ENCODE results near the gene MND1. TPM values are rescaled to one million over a fixed set of nuclear protein-coding genes. Genes with fewer than 3 reads are reported as not detected.

Gene MND1, protein sequence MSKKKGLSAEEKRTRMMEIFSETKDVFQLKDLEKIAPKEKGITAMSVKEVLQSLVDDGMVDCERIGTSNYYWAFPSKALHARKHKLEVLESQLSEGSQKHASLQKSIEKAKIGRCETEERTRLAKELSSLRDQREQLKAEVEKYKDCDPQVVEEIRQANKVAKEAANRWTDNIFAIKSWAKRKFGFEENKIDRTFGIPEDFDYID
- total RNA-seq, result not detected
- total RNA-seq, result 0 to 0.12 reads per million in 2 donors

DNA sequence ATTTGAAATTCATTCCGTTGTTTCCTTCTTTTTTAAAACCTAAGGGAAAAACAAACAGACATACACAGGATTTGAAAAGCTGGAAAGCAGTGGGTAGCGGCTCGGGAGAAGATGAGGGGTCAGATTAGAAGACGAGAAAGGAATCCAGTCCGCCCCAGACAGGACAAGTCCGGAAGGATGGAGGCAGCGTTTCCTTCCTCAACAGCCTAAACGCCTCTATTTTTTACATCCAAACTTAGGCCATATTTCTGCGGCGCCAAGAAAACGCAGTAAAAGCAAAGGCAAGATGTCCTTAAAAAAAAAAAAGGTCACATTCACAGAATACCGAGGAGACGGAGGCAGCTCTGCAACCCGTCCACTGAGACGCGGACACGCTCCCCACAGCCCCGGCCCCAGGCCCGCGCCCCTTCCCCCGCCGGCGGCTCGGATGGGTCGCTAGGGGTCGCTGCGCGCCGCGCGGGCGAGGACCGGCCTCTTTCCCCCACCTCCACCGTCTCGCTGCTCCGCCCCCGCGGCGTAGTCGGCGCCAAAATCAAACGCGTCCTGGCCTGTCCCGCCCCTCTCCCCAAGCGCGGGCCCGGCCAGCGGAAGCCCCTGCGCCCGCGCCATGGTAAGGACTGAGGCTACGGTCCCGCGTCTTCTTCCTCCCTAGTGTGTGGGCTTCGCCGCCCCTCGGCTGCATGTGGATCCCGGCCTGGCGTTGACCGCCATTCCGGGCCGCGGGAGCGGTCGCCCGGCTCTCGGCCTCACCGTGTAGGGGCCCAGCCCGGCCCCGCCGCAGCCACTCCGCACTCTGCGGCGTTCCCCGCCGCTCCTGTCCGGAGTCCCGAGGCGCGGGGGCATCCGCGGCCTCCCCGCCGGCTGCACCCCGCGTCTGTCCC is at the start of gene MND1:
Gene MND1 (plus strand): TSS at position 558 of the 881 bp plus-strand sequence. CDS start 50 bp downstream, at position 608.
- Mint-ChIP-seq H3K4me1 (peaks cover 26% of the 10 kb centered on the region), H3K36me3 (ENCODE audit: low read depth) (peaks cover 8% of the 10 kb centered on the region), H3K27ac (peak within 1 kb of the TSS; percentile 16), H3K4me3 (peak within 1 kb of the TSS; percentile 95), H3K27me3 (peaks cover 29% of the 10 kb centered on the region)
- no peaks in the 10 kb centered on the region for H3K9me3 ChIP-seq (ENCODE audit: control insufficient read depth, low read length, poor library complexity, severe bottlenecking)
- ATAC-seq, result peak; percentile 95
- peak; percentile 86 to 89 (median 89) for DNase-seq

DNA sequence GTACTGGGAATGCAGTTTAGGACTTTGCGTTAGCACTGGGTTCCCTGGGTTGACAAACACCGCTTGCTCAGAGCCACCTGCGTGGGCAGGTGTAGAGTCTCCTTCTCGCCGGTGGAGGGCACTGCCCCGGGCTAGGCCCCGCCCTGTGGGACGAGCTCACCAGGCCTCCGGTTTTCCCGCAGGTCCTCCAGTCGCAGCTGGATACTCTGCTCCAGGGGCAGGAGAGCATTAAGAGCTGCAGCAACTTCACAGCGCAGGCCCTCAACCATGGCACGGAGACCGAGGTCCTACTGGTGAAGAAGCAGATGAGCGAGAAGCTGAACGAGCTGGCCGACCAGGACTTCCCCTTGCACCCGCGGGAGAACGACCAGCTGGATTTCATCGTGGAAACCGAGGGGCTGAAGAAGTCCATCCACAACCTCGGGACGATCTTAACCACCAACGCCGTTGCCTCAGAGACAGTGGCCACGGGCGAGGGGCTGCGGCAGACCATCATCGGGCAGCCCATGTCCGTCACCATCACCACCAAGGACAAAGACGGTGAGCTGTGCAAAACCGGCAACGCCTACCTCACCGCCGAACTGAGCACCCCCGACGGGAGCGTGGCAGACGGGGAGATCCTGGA is 49.2 kb upstream of the MND1 start:
- Mint-ChIP-seq H3K4me3 (no peak overlapping the region), H3K4me1 (peaks cover 3% of the 10 kb centered on the region), H3K27me3 (no peaks in the 10 kb centered on the region), H3K36me3 (ENCODE audit: low read depth) (peaks cover 4% of the 10 kb centered on the region), H3K27ac (no peak overlapping the region)
- no peak for DNase-seq
- no peaks in the 10 kb centered on the region for H3K9me3 ChIP-seq (ENCODE audit: control insufficient read depth, low read length, poor library complexity, severe bottlenecking)
- ATAC-seq, result no peak

DNA sequence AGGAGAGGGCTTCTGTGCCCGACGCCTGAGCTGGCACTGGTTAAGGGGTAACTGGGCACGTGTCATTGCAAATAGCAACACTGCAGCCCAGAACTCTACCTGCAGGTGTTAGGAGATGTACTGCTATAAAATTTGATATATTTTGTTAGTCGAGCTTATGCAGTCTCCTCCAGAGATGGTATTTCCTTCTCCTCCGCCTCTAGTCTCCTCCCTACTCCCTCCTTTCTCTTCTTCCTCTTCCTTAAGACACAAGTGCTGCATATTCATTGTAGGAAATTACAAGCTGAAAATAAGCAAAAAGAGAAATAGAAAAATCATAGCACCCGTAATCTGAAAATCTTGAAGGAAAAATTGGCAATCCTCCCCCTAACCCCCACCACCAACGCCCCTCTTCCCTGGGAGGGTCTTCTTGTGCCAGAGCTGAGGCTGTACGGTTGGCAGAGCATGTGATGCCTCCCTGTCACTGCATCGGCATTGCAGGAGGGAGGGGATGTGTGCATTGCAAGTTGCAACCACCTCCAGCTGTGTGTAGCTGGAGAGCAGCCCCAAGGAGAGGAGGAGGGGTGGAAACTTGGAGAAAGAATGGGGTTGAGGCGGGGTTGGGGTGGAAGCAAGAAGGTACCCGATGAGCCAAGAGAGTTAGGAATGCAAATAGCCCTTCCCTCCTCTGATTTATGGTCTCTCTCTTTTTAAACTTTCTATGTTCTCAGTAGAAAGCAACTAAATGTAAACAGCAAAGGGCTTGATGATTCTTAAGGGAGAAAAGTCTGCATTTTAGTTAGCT is 48.3 kb upstream of the MND1 start:
- H3K4me1 Mint-ChIP-seq, result peaks cover 3% of the 10 kb centered on the region
- no peaks in the 10 kb centered on the region for H3K9me3 ChIP-seq (ENCODE audit: control insufficient read depth, low read length, poor library complexity, severe bottlenecking)
- H3K27ac Mint-ChIP-seq, result no peak overlapping the region
- peaks cover 4% of the 10 kb centered on the region for H3K36me3 Mint-ChIP-seq (ENCODE audit: low read depth)
- no peaks in the 10 kb centered on the region for H3K27me3 Mint-ChIP-seq
- H3K4me3 Mint-ChIP-seq, result no peak overlapping the region
- DNase-seq (no peak), ATAC-seq (no peak)

DNA sequence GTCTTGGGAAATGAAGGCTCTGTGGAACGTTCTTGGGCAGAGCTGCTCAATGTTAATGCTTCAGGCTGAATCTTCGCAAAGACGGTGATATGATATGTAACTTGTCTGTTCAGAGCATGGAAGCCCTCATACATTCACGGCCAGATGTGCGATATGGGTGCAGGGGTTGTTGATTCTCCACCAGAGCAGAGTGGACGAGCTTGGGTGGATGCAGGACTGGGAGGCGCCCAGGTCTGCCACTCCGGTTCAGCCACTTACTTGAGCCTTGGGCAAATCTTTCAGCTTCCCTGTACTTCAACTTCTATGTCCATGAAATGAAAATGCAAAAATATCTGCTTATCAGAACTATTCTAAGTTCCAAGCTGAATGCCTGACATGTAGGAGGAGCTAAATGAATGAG is 47.4 kb upstream of the MND1 start:
- H3K4me1 Mint-ChIP-seq, result peaks cover 3% of the 10 kb centered on the region
- ATAC-seq (no peak), DNase-seq (no peak)
- H3K36me3 Mint-ChIP-seq (ENCODE audit: low read depth), result peaks cover 4% of the 10 kb centered on the region
- no peak overlapping the region for H3K4me3 Mint-ChIP-seq
- H3K9me3 ChIP-seq (ENCODE audit: control insufficient read depth, low read length, poor library complexity, severe bottlenecking), result no peaks in the 10 kb centered on the region
- no peak overlapping the region for H3K27ac Mint-ChIP-seq
- H3K27me3 Mint-ChIP-seq, result no peaks in the 10 kb centered on the region

DNA sequence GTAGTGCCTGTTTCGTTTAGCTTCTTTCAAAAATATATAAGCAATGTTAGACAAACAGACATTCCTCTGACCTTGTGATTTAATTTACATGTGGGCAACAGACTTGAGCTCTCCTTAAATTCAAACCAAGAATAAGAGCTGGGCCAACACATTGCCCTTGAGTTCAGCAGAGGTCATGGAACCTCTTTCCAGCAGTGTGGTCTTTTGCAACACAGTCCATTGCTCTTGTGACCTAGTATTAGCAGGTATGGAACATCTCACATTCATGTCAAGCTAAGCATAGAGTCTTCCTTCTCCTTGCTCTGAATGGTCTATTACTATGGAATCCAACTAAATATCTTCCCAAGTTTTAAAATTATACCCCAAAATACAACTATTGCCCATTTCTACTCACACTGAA is 33.7 kb upstream of the MND1 start:
- no peaks in the 10 kb centered on the region for H3K27me3 Mint-ChIP-seq
- H3K36me3 Mint-ChIP-seq (ENCODE audit: low read depth), result peaks cover 4% of the 10 kb centered on the region
- H3K9me3 ChIP-seq (ENCODE audit: control insufficient read depth, low read length, poor library complexity, severe bottlenecking), result no peaks in the 10 kb centered on the region
- ATAC-seq (no peak), DNase-seq (no peak)
- H3K4me1 Mint-ChIP-seq, result no peaks in the 10 kb centered on the region
- H3K4me3 Mint-ChIP-seq, result no peak overlapping the region
- peak overlapping the region; percentile 32 for H3K27ac Mint-ChIP-seq

DNA sequence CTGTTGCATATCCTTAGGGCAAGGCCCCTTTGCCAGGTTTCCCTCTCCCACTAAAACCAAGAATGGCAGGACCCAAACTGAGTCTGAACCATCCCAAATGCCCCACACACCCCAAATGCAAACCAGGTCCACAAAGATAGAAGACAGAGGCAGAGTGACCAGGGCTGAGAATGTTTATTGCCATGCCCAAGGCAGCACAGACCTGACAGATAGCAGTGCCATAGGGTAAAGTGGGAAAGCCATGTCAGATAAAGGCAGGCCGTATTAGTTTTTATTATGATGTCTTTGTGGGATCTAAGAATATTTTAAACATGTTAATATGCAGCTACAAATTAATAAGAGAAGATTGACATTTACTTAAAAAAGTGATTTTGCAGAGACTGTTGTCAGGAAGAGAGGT is 29.6 kb upstream of the MND1 start:
- Mint-ChIP-seq H3K27ac (no peak overlapping the region), H3K36me3 (ENCODE audit: low read depth) (peaks cover under 1% of the 10 kb centered on the region), H3K27me3 (no peaks in the 10 kb centered on the region), H3K4me1 (no peaks in the 10 kb centered on the region), H3K4me3 (no peak overlapping the region)
- ATAC-seq (no peak), DNase-seq (no peak)
- H3K9me3 ChIP-seq (ENCODE audit: control insufficient read depth, low read length, poor library complexity, severe bottlenecking), result no peaks in the 10 kb centered on the region

DNA sequence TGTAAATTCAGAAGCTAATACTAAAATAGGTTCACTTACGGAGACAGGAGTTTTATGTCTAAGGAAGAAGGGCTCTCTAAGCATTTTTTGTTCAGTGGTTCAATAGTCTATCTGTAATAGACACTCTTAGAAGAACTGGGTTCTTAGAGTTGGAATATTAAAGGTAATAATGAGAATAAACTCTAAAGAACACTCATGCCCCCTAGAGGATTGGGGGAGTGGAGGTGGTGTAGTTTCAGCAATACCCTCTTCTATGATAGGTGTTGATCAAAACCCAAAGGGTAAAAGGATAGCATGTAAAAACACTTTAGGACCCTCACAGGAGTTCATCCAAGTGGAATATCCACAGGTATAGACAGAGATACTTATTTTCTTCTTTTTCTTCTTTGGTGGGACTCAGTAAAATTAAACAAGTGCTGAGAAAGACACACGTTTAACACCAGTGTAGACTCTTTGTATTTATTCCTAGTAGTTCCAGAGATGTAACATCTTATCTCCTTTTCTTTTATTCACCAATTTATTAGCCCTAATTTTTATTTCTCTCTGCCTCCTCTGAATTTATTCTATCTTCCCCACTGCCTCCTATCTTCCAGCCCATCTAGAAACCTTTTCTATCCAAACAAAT is 25.7 kb upstream of the MND1 start:
- Mint-ChIP-seq H3K27ac (no peak overlapping the region), H3K27me3 (no peaks in the 10 kb centered on the region), H3K36me3 (ENCODE audit: low read depth) (peaks cover 3% of the 10 kb centered on the region), H3K4me3 (no peak overlapping the region), H3K4me1 (no peaks in the 10 kb centered on the region)
- ATAC-seq (peak; percentile 65), DNase-seq (no peak)
- H3K9me3 ChIP-seq (ENCODE audit: control insufficient read depth, low read length, poor library complexity, severe bottlenecking), result no peaks in the 10 kb centered on the region

DNA sequence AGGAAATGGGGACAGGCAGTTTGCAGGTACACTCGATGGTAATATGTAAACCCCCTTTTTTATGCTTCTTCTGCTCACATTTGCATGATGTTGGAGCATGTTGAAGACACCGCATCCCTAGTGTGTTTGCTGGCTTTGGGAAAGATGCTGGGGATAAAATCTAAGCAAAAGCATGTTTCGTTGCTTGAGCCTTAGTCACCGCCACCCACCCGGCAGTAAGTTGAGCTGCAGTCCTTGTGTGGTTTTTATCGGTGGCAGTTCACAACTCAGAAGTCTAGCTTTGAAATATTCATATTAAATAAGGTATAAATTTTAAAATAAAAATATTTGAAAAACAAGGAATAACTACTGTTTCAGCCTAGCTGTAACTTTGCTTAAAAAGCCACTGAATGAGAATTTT is 21.7 kb upstream of the MND1 start:
- no peak overlapping the region for H3K4me3 Mint-ChIP-seq
- H3K9me3 ChIP-seq (ENCODE audit: control insufficient read depth, low read length, poor library complexity, severe bottlenecking), result no peaks in the 10 kb centered on the region
- ATAC-seq (no peak), DNase-seq (no peak)
- H3K4me1 Mint-ChIP-seq, result no peaks in the 10 kb centered on the region
- no peak overlapping the region for H3K27ac Mint-ChIP-seq
- H3K27me3 Mint-ChIP-seq, result no peaks in the 10 kb centered on the region
- peaks cover 3% of the 10 kb centered on the region for H3K36me3 Mint-ChIP-seq (ENCODE audit: low read depth)

DNA sequence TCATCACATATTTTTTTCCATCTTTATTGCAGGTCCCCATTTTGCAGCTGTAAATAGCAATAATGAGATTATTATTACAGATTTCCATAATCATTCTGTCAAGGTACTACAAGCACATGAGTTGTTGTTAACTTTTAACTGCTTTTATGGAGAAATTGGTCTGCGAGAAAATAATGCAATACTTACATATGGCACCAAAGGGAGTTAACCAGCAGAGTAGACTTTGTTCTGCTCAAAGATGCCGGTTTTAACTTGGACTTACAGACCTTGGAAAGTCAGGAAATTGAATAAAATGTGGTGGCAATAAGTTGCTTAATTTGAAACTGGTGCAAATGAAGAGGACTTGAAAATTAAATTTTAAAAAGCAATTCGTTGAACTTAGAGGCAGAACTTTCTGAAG is 20.4 kb upstream of the MND1 start:
- no peak overlapping the region for H3K4me3 Mint-ChIP-seq
- no peaks in the 10 kb centered on the region for H3K27me3 Mint-ChIP-seq
- H3K4me1 Mint-ChIP-seq, result no peaks in the 10 kb centered on the region
- no peak for ATAC-seq
- no peak overlapping the region for H3K27ac Mint-ChIP-seq
- DNase-seq, result no peak
- no peaks in the 10 kb centered on the region for H3K9me3 ChIP-seq (ENCODE audit: control insufficient read depth, low read length, poor library complexity, severe bottlenecking)
- peaks cover 3% of the 10 kb centered on the region for H3K36me3 Mint-ChIP-seq (ENCODE audit: low read depth)

DNA sequence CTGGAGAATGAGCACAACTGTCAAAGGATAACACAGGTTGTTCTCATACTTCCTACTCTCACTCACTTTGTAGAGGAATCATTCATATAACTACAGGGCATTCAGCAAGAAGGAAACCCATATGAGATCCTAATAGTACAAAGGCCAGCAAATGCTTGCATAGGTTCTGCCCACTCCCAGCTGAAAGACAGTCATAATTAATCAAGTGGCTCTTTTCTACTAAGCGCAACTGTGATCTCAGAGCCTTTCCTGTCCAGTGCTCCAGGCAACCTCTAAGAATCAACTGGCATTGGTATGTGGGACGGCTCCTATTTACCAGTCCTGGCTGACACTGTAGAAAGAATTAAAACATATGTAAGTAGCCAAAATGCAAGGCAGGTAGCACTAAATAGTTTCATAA is 18.9 kb upstream of the MND1 start:
- Mint-ChIP-seq H3K27ac (no peak overlapping the region), H3K27me3 (no peaks in the 10 kb centered on the region), H3K4me3 (no peak overlapping the region), H3K4me1 (no peaks in the 10 kb centered on the region), H3K36me3 (ENCODE audit: low read depth) (peaks cover 2% of the 10 kb centered on the region)
- ATAC-seq (no peak), DNase-seq (no peak)
- H3K9me3 ChIP-seq (ENCODE audit: control insufficient read depth, low read length, poor library complexity, severe bottlenecking), result no peaks in the 10 kb centered on the region

DNA sequence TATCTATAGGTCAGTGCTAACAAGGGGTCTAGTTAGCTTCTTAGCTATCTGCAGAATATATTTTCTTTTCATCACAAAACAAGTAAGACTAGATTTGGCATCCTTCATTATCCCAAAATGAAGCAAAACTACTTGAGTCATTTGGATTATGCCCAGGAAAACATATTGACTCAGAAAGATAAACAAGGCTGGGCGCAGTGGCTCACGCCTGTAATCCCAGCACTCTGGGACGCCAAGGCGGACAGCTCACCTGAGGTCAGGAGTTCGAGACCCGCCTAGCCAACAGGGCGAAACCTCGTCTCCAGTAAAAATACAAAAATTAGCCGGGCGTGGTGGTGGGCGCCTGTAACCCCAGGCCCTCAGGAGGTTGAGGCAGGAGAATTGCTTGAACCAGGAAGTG is 18.0 kb upstream of the MND1 start:
- Mint-ChIP-seq H3K27me3 (no peaks in the 10 kb centered on the region), H3K4me1 (no peaks in the 10 kb centered on the region), H3K36me3 (ENCODE audit: low read depth) (peaks cover 2% of the 10 kb centered on the region), H3K27ac (no peak overlapping the region), H3K4me3 (no peak overlapping the region)
- ATAC-seq (no peak), DNase-seq (no peak)
- no peaks in the 10 kb centered on the region for H3K9me3 ChIP-seq (ENCODE audit: control insufficient read depth, low read length, poor library complexity, severe bottlenecking)

DNA sequence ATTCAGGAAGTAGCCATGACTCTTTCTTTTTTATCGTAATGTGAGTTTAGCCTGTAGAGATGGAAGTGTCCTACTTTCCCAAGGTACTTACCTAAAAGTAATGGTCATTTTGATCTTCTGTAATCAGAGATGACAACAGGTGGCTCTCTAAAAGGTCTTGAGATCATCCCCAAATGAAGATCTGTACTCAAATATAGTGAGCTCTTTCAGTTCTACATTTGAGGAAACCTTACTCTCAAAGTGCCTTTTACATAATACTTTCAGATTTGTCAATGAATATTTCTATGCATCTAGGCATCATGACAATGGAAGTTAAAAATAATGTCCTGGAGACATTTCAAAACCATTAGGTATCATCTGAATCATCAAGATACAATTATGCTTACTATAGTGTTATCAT is 17.2 kb upstream of the MND1 start:
- ATAC-seq (no peak), DNase-seq (no peak)
- Mint-ChIP-seq H3K27me3 (no peaks in the 10 kb centered on the region), H3K4me3 (no peak overlapping the region), H3K27ac (no peak overlapping the region), H3K36me3 (ENCODE audit: low read depth) (peaks cover 2% of the 10 kb centered on the region), H3K4me1 (no peaks in the 10 kb centered on the region)
- no peaks in the 10 kb centered on the region for H3K9me3 ChIP-seq (ENCODE audit: control insufficient read depth, low read length, poor library complexity, severe bottlenecking)
